ENCODE measurements around the gene ACY1.

The ACY1 gene

GRCh38 chr3:51950899-51951298, 32.4 kb upstream of the ACY1 start:
- Histone ChIP-seq H3K36me3 (peaks cover 10% of the 10 kb centered on the region), H3K4me3 (ENCODE audit: low read depth, low read length) (no peak overlapping the region), H3K27me3 (ENCODE audit: insufficient read depth, low read depth, severe bottlenecking) (no peaks in the 10 kb centered on the region), H3K27ac (no peak overlapping the region), H3K9me3 (ENCODE audit: severe bottlenecking) (no peaks in the 10 kb centered on the region)
- TF ChIP-seq, protein P1, sequence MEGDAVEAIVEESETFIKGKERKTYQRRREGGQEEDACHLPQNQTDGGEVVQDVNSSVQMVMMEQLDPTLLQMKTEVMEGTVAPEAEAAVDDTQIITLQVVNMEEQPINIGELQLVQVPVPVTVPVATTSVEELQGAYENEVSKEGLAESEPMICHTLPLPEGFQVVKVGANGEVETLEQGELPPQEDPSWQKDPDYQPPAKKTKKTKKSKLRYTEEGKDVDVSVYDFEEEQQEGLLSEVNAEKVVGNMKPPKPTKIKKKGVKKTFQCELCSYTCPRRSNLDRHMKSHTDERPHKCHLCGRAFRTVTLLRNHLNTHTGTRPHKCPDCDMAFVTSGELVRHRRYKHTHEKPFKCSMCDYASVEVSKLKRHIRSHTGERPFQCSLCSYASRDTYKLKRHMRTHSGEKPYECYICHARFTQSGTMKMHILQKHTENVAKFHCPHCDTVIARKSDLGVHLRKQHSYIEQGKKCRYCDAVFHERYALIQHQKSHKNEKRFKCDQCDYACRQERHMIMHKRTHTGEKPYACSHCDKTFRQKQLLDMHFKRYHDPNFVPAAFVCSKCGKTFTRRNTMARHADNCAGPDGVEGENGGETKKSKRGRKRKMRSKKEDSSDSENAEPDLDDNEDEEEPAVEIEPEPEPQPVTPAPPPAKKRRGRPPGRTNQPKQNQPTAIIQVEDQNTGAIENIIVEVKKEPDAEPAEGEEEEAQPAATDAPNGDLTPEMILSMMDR (IDR thresholded peaks at IDR 0.05; ENCODE audit: low read depth, low read length) = no peak
- no peak for DNase-seq

DNA sequence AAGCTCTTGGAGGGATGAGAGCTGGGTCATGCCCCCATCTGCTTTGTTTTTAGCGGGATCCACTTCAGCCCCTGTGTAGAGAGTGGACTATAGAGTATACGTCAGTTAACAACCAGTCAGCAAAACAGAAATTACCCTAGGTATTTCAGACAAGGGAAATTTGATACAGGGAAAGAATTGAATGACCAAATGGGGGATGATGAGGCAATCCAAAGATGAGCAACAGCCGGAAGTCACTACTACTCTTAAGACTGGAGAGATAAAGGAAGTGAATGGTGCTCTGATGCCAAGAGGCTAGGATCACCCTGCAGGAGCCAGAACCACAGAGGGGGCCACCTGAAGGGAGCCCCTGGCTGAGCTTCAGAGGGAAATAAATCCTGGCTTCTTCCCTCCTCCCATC, 29.9 kb upstream of the ACY1 start:
- Histone ChIP-seq H3K4me3 (ENCODE audit: low read depth, low read length) (no peak overlapping the region), H3K27me3 (ENCODE audit: insufficient read depth, low read depth, severe bottlenecking) (no peaks in the 10 kb centered on the region), H3K36me3 (peaks cover 35% of the 10 kb centered on the region), H3K9me3 (ENCODE audit: severe bottlenecking) (no peaks in the 10 kb centered on the region), H3K27ac (peak overlapping the region; percentile 64)
- TF ChIP-seq, protein P1 (IDR thresholded peaks at IDR 0.05; ENCODE audit: low read depth, low read length) = no peak
- no peak for DNase-seq

- no peak for DNase-seq
- TF ChIP-seq, protein P1 (IDR thresholded peaks at IDR 0.05; ENCODE audit: low read depth, low read length) = no peak
- H3K27me3 ChIP-seq (ENCODE audit: insufficient read depth, low read depth, severe bottlenecking) = no peaks in the 10 kb centered on the region
- peak overlapping the region; percentile 64 for H3K27ac ChIP-seq
- H3K36me3 ChIP-seq = peaks cover 42% of the 10 kb centered on the region
- no peak overlapping the region for H3K4me3 ChIP-seq (ENCODE audit: low read depth, low read length)
- no peaks in the 10 kb centered on the region for H3K9me3 ChIP-seq (ENCODE audit: severe bottlenecking)
Measured at GRCh38 chr3:51954105-51954504, 29.2 kb upstream of the ACY1 start.

GRCh38 chr3:51954713-51955112, 28.6 kb upstream of the ACY1 start:
- H3K27me3 ChIP-seq (ENCODE audit: insufficient read depth, low read depth, severe bottlenecking) = no peaks in the 10 kb centered on the region
- TF ChIP-seq, protein P1 (IDR thresholded peaks at IDR 0.05; ENCODE audit: low read depth, low read length) = no peak
- no peak for DNase-seq
- H3K4me3 ChIP-seq (ENCODE audit: low read depth, low read length) = no peak overlapping the region
- peak overlapping the region; percentile 64 for H3K27ac ChIP-seq
- H3K9me3 ChIP-seq (ENCODE audit: severe bottlenecking) = no peaks in the 10 kb centered on the region
- H3K36me3 ChIP-seq = peaks cover 48% of the 10 kb centered on the region

GRCh38 chr3:51955175-51955892, 28.0 kb upstream of the ACY1 start, which contains the start of gene GPR62:
Gene GPR62 (plus strand): TSS chr3:51955381. CDS start chr3:51955653, 272 bp downstream.
- peaks cover 54% of the 10 kb centered on the region for H3K36me3 ChIP-seq
- no peaks in the 10 kb centered on the region for H3K27me3 ChIP-seq (ENCODE audit: insufficient read depth, low read depth, severe bottlenecking)
- TF ChIP-seq, protein P1 (IDR thresholded peaks at IDR 0.05; ENCODE audit: low read depth, low read length) = no peak
- no peaks in the 10 kb centered on the region for H3K9me3 ChIP-seq (ENCODE audit: severe bottlenecking)
- no peak within 1 kb of the TSS for H3K4me3 ChIP-seq (ENCODE audit: low read depth, low read length)
- H3K27ac ChIP-seq = peak within 1 kb of the TSS; percentile 64
- DNase-seq = no peak
